ENCODE measurements around the gene PCDH1.

PCDH1 gene

GRCh38 chr5:141870871-141871270 is 7.3 kb downstream of the PCDH1 start:
- no peak for DNase-seq (ENCODE audit: low read depth)
- H3K4me3 ChIP-seq (ENCODE audit: low read length), result no peak overlapping the region
- TF ChIP-seq CTCF (conservative IDR thresholded peaks at IDR 0.05; ENCODE audit: low read length), result no peak

- no peak for TF ChIP-seq CTCF (conservative IDR thresholded peaks at IDR 0.05; ENCODE audit: low read length)
- H3K4me3 ChIP-seq (ENCODE audit: low read length), result no peak overlapping the region
- no peak for DNase-seq (ENCODE audit: low read depth)
Measured at GRCh38 chr5:141870228-141870627, 8.0 kb downstream of the PCDH1 start.

GRCh38 chr5:141869514-141869913 is 8.7 kb downstream of the PCDH1 start:
- TF ChIP-seq CTCF (conservative IDR thresholded peaks at IDR 0.05; ENCODE audit: low read length), result no peak
- DNase-seq (ENCODE audit: low read depth), result no peak
- no peak overlapping the region for H3K4me3 ChIP-seq (ENCODE audit: low read length)

GRCh38 chr5:141869040-141869439 is 9.2 kb downstream of the PCDH1 start:
- no peak overlapping the region for H3K4me3 ChIP-seq (ENCODE audit: low read length)
- DNase-seq (ENCODE audit: low read depth), result no peak
- no peak for TF ChIP-seq CTCF (conservative IDR thresholded peaks at IDR 0.05; ENCODE audit: low read length)

GRCh38 chr5:141868541-141868940 is 9.7 kb downstream of the PCDH1 start:
- no peak for TF ChIP-seq CTCF (conservative IDR thresholded peaks at IDR 0.05; ENCODE audit: low read length)
- DNase-seq (ENCODE audit: low read depth), result no peak
- H3K4me3 ChIP-seq (ENCODE audit: low read length), result no peak overlapping the region

- no peak for DNase-seq (ENCODE audit: low read depth)
- no peak overlapping the region for H3K4me3 ChIP-seq (ENCODE audit: low read length)
- TF ChIP-seq CTCF (conservative IDR thresholded peaks at IDR 0.05; ENCODE audit: low read length), result no peak
Measured at GRCh38 chr5:141867651-141868050, 10.6 kb downstream of the PCDH1 start.

- DNase-seq (ENCODE audit: low read depth), result no peak
Measured at GRCh38 chr5:141867139-141867538, 11.1 kb downstream of the PCDH1 start.

More at GRCh38 chr5:141867139-141867538, 11.1 kb downstream of the PCDH1 start:
- no peak for TF ChIP-seq CTCF (conservative IDR thresholded peaks at IDR 0.05; ENCODE audit: low read length)
- H3K4me3 ChIP-seq (ENCODE audit: low read length), result no peak overlapping the region
